Activated T-cell treated with anti-CD3 and anti-CD28 coated beads for 24 hours (primary cell): Measurements from ENCODE around the gene HLA-E.
A peak's percentile ranks its signal among the peaks of the same experiment; 100 is the strongest.

Experiments
- DNase-seq: peaks from one replicate; pipeline ENCODE4 v3.0.0-alpha.2; 2020; ENCODE audit warnings: low read depth

Gene HLA-E

DNA sequence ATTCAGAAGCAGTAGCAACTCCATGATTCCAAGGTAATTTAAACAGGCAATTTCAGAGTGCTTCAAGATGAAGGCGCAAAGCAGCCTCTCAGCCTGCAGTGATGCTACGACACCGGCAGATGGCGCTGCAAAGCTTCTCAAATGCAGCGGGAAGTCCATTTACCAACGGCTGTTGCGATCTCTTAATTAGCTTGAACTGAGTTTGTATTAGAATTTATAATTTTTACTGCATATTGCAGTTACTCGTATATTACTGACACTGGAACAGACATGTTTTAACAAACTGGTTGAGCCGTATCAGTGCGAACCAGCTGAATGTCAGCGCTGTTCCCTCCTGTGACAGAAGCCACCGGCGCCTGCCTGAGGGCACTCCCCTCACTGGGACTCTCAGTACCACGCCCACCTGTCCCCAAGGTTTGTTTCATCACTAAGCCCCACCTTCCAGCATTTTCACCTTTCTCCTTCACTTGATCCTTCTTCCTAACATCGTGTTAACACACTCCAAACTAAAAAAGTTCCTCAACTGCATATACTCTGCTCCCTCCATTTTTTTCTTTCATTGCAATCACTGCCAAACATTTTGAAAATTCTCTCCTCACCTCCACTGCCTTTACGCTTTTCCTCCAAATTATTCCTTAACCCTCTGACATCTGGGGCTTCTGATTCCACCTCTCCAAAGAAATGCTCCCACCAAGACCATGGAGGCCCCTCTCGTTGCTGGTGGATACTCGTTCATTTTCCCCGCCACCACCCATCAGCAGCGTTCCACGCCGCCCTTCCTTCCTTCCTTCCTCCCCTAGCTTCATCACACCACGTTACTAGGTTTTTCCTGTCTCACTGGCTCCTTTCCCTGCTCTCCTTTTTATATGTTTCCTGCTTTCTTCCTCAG, 52.5 kb downstream of the HLA-E start:
- DNase-seq, result peak; percentile 74

DNA sequence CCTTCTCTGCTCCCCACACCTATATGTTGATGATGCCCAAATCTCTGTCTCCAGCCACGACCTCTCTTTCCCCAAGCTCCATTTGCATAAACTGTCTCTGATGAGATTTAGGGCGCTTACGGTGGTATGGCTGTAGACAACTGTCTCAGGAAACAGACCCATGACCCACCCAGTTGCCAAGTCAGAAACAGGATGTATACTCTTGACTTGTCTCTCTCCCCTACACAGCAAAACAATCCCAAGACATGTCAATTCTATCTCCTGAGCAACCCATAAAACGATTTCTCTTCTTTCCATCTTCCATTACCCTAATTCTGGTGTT, 53.1 kb downstream of the HLA-E start:
- no peak for DNase-seq

DNA sequence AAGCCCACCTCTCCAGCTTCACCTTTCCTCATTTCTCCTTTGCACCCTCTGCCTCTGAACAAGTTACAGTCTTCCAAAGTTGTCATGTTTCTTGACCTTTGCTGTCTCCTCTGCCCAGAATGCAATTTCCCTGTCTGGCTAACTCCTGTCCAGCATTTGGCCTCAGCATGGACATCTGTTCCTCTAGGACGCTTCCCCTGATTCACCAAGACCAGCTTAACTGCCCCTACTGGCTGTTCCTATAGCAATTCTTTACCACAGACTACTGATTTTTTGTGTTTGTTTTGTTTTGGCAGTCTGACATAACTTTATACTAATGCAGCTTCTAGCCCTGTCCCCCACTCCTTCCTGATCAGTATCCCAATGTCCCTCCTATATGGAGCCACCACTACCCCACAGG, 53.6 kb downstream of the HLA-E start:
- DNase-seq, result no peak
